Stomach (tissue), 4 donors: Measurements from ENCODE around the gene ACOT7.

Source experiments
- EP300 ChIP-seq: sonication (generic); formaldehyde crosslinking; IDR thresholded peaks from one replicate; pipeline ENCODE4 v1.6.1; 2017; ENCODE audit warnings: antibody characterized with exemption
- POLR2A ChIP-seq, 4 donors: fragments of 450-650 bp; IDR thresholded peaks; one replicate each; pipeline ENCODE4 v1.6.1; 2016; ENCODE audit warnings: antibody characterized with exemption in 4 of 4, control low read depth in 2 of 4, mild to moderate bottlenecking in 1 of 4, moderate library complexity in 1 of 4
- POLR2AphosphoS5 ChIP-seq, 3 donors: sonication (generic); formaldehyde crosslinking; IDR thresholded peaks; one replicate each; pipeline ENCODE4 v1.6.1; 2016; ENCODE audit warnings: antibody characterized with exemption in 3 of 3
- TF ChIP-seq, protein P1 (sequence below), 7 experiments: fragments of 450-650 bp in 4 of 7; fragments of 200-600 bp in 3 of 7; sonication (generic) in 3 of 7; IDR thresholded peaks; one replicate each; pipeline ENCODE4 v1.5.1; 2016 to 2019; ENCODE audit warnings: antibody characterized with exemption in 7 of 7, control low read depth in 2 of 7, mild to moderate bottlenecking in 1 of 7

DNA sequence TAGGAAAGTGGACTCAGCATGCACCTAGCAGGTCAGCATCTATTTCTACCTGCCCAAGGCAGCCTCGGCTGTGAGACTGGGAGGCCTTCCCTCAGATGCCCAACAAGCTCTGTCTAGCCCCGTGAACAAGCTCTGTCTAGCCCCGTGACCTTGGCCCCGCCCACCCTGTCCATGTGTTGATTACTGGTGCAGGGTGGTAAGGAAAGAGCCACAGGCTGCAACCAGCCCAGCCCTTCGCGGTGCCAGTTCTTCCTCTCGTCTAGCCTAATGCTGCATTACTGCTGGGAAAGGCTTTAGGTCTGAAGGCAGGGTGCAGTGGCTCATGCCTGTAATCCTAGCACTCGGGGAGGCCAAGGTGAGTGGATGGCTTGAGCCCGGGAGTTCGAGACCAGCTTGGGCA lies 134.9 kb downstream of the ACOT7 start:
- TF ChIP-seq, protein P1, sequence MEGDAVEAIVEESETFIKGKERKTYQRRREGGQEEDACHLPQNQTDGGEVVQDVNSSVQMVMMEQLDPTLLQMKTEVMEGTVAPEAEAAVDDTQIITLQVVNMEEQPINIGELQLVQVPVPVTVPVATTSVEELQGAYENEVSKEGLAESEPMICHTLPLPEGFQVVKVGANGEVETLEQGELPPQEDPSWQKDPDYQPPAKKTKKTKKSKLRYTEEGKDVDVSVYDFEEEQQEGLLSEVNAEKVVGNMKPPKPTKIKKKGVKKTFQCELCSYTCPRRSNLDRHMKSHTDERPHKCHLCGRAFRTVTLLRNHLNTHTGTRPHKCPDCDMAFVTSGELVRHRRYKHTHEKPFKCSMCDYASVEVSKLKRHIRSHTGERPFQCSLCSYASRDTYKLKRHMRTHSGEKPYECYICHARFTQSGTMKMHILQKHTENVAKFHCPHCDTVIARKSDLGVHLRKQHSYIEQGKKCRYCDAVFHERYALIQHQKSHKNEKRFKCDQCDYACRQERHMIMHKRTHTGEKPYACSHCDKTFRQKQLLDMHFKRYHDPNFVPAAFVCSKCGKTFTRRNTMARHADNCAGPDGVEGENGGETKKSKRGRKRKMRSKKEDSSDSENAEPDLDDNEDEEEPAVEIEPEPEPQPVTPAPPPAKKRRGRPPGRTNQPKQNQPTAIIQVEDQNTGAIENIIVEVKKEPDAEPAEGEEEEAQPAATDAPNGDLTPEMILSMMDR (IDR thresholded peaks at IDR 0.05): no peak
- TF ChIP-seq POLR2AphosphoS5 (IDR thresholded peaks at IDR 0.05) (no peak), POLR2A (IDR thresholded peaks at IDR 0.05) (no peak), EP300 (no peak)
